Measurements from ENCODE around the gene RAD23B.

GRCh38 chr9:107367727-107368502, 84.8 kb downstream of the RAD23B start:
- TF ChIP-seq CTCF (IDR thresholded peaks at IDR 0.05) (no peak), SIN3A (IDR thresholded peaks at IDR 0.05; ENCODE audit: borderline replicate concordance, insufficient read depth, low read depth, low read length) (no peak), POLR2AphosphoS5 (IDR thresholded peaks at IDR 0.05; ENCODE audit: low read depth, low read length) (no peak)
